GM19099 (cell line): ENCODE measurements around the gene ARID1B.

Source experiments
- POLR2A ChIP-seq: IDR thresholded peaks from 3 replicates; pipeline ENCODE4 v1.6.1; 2011; ENCODE audit warnings: low read depth; ENCODE audit not compliant: insufficient read length; ENCODE audit errors: extremely low read depth

ARID1B gene

GRCh38 chr6:156881687-156882629 lies 104.8 kb downstream of the ARID1B start:
- TF ChIP-seq POLR2A, result no peak

GRCh38 chr6:156883497-156884252 lies 106.5 kb downstream of the ARID1B start:
- TF ChIP-seq POLR2A, result no peak

- no peak for TF ChIP-seq POLR2A
Measured at GRCh38 chr6:156884306-156884705, 107.1 kb downstream of the ARID1B start.

GRCh38 chr6:156885562-156885961 lies 108.4 kb downstream of the ARID1B start:
- TF ChIP-seq POLR2A, result no peak

GRCh38 chr6:156886409-156886808 lies 109.2 kb downstream of the ARID1B start:
- no peak for TF ChIP-seq POLR2A

GRCh38 chr6:156887623-156888269 lies 110.6 kb downstream of the ARID1B start:
- no peak for TF ChIP-seq POLR2A

GRCh38 chr6:156889469-156889868 lies 112.3 kb downstream of the ARID1B start:
- TF ChIP-seq POLR2A, result no peak

GRCh38 chr6:156889986-156890385 lies 112.8 kb downstream of the ARID1B start:
- no peak for TF ChIP-seq POLR2A

GRCh38 chr6:156890627-156891314 lies 113.6 kb downstream of the ARID1B start:
- no peak for TF ChIP-seq POLR2A

GRCh38 chr6:156897907-156898531 lies 120.8 kb downstream of the ARID1B start:
- no peak for TF ChIP-seq POLR2A

- no peak for TF ChIP-seq POLR2A
Measured at GRCh38 chr6:156899071-156899470, 121.9 kb downstream of the ARID1B start.

- no peak for TF ChIP-seq POLR2A
Measured at GRCh38 chr6:156899532-156900135, 122.5 kb downstream of the ARID1B start.

- TF ChIP-seq POLR2A, result no peak
Measured at GRCh38 chr6:156900292-156900691, 123.1 kb downstream of the ARID1B start.
